WERI-Rb-1 (cell line): ENCODE results near the gene IGSF23.

Experiments used
- DNase-seq: peaks from one replicate; pipeline ENCODE4 v3.0.0-alpha.2; 2020
- H3K27ac ChIP-seq: fragments of 250-450 bp; sonication (Bioruptor Pico); 2 replicates; pipeline ENCODE4 v1.5.1; 2020; ENCODE audit warnings: mild to moderate bottlenecking, moderate library complexity
- H3K27me3 ChIP-seq: fragments of 250-450 bp; sonication (Bioruptor Pico); 2 replicates; pipeline ENCODE4 v1.5.1; 2021; ENCODE audit warnings: mild to moderate bottlenecking, low read depth, moderate library complexity; ENCODE audit not compliant: insufficient read depth, severe bottlenecking
- H3K36me3 ChIP-seq: fragments of 250-450 bp; sonication (Bioruptor Pico); 2 replicates; pipeline ENCODE4 v1.5.1; 2020; ENCODE audit warnings: mild to moderate bottlenecking, moderate library complexity
- H3K4me3 ChIP-seq: 2 replicates; pipeline ENCODE4 v1.5.1; 2011; ENCODE audit warnings: low read depth, mild to moderate bottlenecking, control low read depth, low read length
- H3K9me3 ChIP-seq: fragments of 250-450 bp; sonication (Bioruptor Pico); 2 replicates; pipeline ENCODE4 v1.5.1; 2021; ENCODE audit warnings: mild to moderate bottlenecking, moderate library complexity; ENCODE audit not compliant: severe bottlenecking
- TF ChIP-seq, protein P1 (sequence below): IDR thresholded peaks from 2 replicates; pipeline ENCODE4 v1.5.1; 2011; ENCODE audit warnings: low read depth, mild to moderate bottlenecking, control low read depth, inconsistent platforms, low read length

Gene IGSF23

DNA sequence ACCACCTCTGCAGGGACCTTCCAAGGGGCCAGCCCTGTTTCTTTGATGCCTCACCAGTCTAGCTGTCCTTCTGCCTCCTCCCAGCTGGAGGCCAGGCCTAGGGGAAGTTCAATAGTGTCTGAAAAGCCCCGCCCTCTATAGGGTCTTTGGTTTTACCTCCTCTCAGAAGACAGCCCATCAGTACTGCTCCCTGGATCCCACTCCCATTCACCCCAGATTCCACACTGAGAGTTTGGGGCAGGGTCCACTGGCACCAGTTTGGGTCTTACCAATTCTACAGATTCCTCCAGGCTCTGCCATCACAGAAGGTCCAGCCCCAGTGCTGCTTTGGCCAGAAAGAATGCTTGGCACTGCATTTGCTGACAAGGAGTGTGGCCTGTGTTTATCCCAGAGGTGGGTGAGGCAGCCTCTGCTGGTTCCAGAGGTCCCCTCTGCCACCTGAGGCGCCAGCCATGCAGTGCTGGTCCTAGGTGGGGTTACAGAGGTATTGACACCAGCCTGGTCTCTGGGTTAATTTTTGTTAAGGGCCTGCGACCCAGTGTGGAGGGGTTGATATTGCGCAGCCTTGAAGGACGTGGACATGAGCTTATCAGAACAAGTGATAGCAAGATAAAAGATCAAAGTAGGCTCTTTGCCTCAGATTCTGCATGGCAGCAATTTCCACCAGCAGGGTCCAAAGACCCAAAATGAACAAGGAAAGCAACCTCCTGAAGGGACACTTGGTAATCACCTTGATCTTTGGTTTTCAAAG is 41.4 kb upstream of the IGSF23 start:
- Histone ChIP-seq H3K27me3 (no peaks in the 10 kb centered on the region), H3K27ac (no peak overlapping the region), H3K9me3 (no peaks in the 10 kb centered on the region), H3K4me3 (no peak overlapping the region), H3K36me3 (no peaks in the 10 kb centered on the region)
- DNase-seq: no peak
- TF ChIP-seq, protein P1, sequence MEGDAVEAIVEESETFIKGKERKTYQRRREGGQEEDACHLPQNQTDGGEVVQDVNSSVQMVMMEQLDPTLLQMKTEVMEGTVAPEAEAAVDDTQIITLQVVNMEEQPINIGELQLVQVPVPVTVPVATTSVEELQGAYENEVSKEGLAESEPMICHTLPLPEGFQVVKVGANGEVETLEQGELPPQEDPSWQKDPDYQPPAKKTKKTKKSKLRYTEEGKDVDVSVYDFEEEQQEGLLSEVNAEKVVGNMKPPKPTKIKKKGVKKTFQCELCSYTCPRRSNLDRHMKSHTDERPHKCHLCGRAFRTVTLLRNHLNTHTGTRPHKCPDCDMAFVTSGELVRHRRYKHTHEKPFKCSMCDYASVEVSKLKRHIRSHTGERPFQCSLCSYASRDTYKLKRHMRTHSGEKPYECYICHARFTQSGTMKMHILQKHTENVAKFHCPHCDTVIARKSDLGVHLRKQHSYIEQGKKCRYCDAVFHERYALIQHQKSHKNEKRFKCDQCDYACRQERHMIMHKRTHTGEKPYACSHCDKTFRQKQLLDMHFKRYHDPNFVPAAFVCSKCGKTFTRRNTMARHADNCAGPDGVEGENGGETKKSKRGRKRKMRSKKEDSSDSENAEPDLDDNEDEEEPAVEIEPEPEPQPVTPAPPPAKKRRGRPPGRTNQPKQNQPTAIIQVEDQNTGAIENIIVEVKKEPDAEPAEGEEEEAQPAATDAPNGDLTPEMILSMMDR: no peak

DNA sequence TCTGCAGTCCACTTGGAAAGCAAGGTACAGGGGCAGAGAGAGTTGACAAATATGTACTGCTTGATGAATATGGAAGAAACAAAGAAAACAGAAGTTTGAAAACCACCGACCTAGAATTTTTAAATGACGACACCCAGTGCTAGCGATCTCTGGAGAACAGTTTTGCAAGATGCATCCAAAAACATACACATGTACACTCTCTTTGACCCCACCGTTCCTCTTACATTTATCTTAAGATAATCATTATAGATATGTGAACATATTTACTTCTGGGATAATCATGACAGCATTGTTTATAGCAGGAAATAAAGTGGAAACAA is 40.8 kb upstream of the IGSF23 start:
- TF ChIP-seq, protein P1: no peak
- DNase-seq: no peak
- no peak overlapping the region for H3K4me3 ChIP-seq
- H3K27me3 ChIP-seq: no peaks in the 10 kb centered on the region
- H3K36me3 ChIP-seq: no peaks in the 10 kb centered on the region
- no peaks in the 10 kb centered on the region for H3K9me3 ChIP-seq
- H3K27ac ChIP-seq: no peak overlapping the region

DNA sequence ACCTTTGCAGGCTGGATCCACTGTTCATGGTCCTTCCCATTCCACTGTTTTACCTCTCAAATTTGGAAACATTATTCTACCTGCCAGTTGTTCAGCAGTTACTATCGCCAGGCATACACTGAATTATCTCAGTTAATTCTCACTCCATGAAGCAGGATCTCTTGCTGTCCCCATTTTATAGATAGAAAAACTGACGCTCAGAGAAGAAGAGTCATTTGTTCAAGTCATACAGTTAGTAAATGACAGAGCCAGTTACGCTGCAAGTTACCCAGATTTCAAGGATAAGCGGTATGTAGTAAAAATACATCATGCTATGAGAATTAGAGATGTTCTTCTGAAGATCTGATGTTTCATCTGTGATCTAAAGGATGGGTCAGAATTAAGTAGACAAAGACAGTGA is 40.2 kb upstream of the IGSF23 start:
- no peak overlapping the region for H3K27ac ChIP-seq
- no peak for DNase-seq
- H3K36me3 ChIP-seq: no peaks in the 10 kb centered on the region
- no peaks in the 10 kb centered on the region for H3K9me3 ChIP-seq
- no peaks in the 10 kb centered on the region for H3K27me3 ChIP-seq
- no peak overlapping the region for H3K4me3 ChIP-seq
- TF ChIP-seq, protein P1: no peak

DNA sequence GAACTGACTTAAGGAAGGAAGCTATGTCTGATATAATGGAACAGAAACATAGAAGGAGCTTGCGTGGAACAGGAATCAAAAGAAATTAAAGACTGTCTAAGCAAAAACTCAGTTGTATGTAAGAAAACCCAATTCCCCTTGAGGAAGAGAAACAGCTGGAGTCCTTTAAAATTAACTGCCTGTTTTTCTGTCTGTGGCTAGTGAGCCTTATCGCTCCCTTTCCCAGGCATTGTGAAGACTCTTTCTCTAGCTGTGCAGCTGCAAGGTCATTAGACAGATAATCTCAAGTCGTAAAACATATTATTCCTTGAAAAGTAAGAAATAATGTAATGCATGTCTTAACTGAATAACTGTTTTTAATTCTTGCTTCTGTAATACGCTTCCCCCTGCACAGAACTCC is 39.7 kb upstream of the IGSF23 start:
- H3K27ac ChIP-seq: no peak overlapping the region
- DNase-seq: no peak
- H3K36me3 ChIP-seq: no peaks in the 10 kb centered on the region
- no peaks in the 10 kb centered on the region for H3K27me3 ChIP-seq
- no peak overlapping the region for H3K4me3 ChIP-seq
- TF ChIP-seq, protein P1: no peak
- H3K9me3 ChIP-seq: no peaks in the 10 kb centered on the region

DNA sequence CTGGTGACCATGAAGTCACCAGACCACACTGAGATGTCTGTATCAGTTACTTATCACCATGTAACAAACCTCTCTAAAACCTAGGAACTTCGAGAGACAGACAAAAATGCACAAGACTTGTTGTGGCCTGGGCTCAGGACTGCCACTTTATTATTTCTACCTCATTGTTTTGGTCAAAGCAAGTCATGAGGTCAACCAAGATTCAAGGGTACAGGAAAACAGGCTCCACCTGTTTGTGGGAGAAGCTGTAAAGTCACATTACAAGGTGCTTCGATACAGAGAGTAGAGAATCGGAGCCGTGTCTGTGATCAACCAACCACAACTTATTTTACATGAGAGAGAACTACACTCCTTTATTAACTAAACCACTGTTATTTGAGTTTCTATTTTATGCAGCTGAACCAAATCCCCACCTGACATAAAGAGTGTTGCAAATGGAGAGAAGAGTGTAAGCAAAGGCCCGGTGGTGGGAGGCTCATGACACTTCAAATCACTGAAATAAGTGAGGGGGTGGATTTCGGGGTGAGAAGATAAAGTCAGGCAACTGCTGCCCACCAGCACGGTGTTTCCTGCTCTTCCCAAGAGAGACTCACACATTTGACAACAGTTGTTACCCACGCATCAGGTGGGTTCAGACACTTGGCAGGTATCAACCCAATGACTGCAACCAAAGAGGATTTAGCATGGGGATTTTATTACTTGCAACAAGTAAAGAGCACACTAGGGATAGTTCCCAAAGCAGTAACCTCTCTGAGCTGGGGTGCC is 39.0 kb upstream of the IGSF23 start:
- TF ChIP-seq, protein P1: no peak
- no peak overlapping the region for H3K4me3 ChIP-seq
- no peak for DNase-seq
- H3K9me3 ChIP-seq: no peaks in the 10 kb centered on the region
- H3K27ac ChIP-seq: no peak overlapping the region
- H3K27me3 ChIP-seq: no peaks in the 10 kb centered on the region
- H3K36me3 ChIP-seq: no peaks in the 10 kb centered on the region
